ENCODE data around the gene C6orf120. TPM values are rescaled to one million over a fixed set of nuclear protein-coding genes. Genes with fewer than 3 reads are reported as not detected.

C6orf120 gene
- total and polyA plus RNA-seq, 2 donors (not counting 1 experiment from before 2014, with no cell fraction given) = 9.7 to 27.1 TPM

DNA sequence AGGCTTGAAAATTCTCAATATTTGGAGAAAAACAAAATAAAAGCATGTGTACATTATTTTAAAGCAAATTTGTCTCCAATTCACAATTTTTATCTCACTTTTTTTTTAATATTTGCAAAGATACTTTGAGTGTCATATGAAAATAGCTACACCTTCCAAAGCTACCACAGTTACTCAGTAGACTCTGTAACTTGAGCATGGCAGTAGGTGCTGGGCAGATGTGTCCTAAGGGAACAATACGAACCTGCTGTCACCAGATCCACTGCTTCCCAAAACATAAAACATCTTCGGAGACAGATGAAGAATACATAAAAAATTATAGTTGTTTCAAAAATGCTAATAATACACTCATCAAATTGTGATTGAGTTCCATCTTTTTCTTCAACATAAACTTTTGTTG is 10.7 kb upstream of the C6orf120 start:
- CTCF ChIA-PET = interaction anchor here (0.9 kb wide), 1 partner anchor 62 kb away, joined by 3 read pairs; no protein-coding TSS in a partner anchor
- no CpG with 5 or more reads among the region's 2 CpGs for WGBS (ENCODE audit: insufficient coverage)
- no peaks in the 10 kb centered on the region for H3K27me3 ChIP-seq (replicated peaks in 1 of 4; ENCODE audit: control extremely low read depth in 1 of 4, control insufficient read depth in 3 of 4, insufficient read depth in 4 of 4, low read length in 3 of 4)
- peaks cover 7 to 15% of the 10 kb centered on the region in 2 experiments for H3K36me3 ChIP-seq (replicated peaks in 1 of 2; ENCODE audit: control extremely low read depth in 1 of 2, control insufficient read depth in 1 of 2, extremely low read depth in 1 of 2, insufficient read depth in 2 of 2, low read length in 1 of 2)
- no peaks in the 10 kb centered on the region for H4K20me1 ChIP-seq (ENCODE audit: control insufficient read depth, insufficient read depth, low read length, poor library complexity, severe bottlenecking)
- H3K4me2 ChIP-seq (replicated peaks; ENCODE audit: low read depth, low read length, poor library complexity, severe bottlenecking) = no peak overlapping the region
- no peak overlapping the region for H3K27ac ChIP-seq (ENCODE audit: low read length in 2 of 2)
- Mint-ChIP-seq H3K4me1 (peaks cover 4% of the 10 kb centered on the region), H3K27ac (no peak overlapping the region), H3K9me3 (ENCODE audit: insufficient read depth) (peaks cover 3% of the 10 kb centered on the region), H3K4me3 (no peak overlapping the region), H3K27me3 (no peaks in the 10 kb centered on the region)
- intact Hi-C loops (cut with micrococcal nuclease) = no loop called here
- H3K9me3 ChIP-seq (ENCODE audit: control extremely low read depth in 1 of 3, control insufficient read depth in 2 of 3, insufficient read depth in 1 of 3, low read length in 2 of 3) = peaks cover 3 to 26% (median 13%) of the 10 kb centered on the region in 3 donors
- H3K4me1 ChIP-seq (ENCODE audit: control insufficient read depth in 2 of 2, insufficient read depth in 2 of 2, low read length in 2 of 2) = no peaks in the 10 kb centered on the region
- TF ChIP-seq EZH2 (IDR thresholded peaks at IDR 0.05; ENCODE audit: borderline replicate concordance, insufficient read depth, low read depth, low read length, poor library complexity, severe bottlenecking) = no peak
- TF ChIP-seq, protein P1, sequence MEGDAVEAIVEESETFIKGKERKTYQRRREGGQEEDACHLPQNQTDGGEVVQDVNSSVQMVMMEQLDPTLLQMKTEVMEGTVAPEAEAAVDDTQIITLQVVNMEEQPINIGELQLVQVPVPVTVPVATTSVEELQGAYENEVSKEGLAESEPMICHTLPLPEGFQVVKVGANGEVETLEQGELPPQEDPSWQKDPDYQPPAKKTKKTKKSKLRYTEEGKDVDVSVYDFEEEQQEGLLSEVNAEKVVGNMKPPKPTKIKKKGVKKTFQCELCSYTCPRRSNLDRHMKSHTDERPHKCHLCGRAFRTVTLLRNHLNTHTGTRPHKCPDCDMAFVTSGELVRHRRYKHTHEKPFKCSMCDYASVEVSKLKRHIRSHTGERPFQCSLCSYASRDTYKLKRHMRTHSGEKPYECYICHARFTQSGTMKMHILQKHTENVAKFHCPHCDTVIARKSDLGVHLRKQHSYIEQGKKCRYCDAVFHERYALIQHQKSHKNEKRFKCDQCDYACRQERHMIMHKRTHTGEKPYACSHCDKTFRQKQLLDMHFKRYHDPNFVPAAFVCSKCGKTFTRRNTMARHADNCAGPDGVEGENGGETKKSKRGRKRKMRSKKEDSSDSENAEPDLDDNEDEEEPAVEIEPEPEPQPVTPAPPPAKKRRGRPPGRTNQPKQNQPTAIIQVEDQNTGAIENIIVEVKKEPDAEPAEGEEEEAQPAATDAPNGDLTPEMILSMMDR (IDR thresholded peaks at IDR 0.05) = no peak
- H3K9ac ChIP-seq (ENCODE audit: low read length) = no peak overlapping the region
- POLR2A ChIA-PET = no interaction called here
- DNase-seq = no peak
- ATAC-seq (ENCODE audit: low read depth) = no peak
- no peak overlapping the region for H2AFZ ChIP-seq (ENCODE audit: insufficient read depth, low read depth, low read length, poor library complexity, severe bottlenecking)
- no peak overlapping the region for H3K4me3 ChIP-seq (ENCODE audit: control extremely low read depth in 1 of 5, extremely low read depth in 1 of 5, insufficient read depth in 1 of 5, low read depth in 2 of 5, low read length in 4 of 5)
- peaks cover 28% of the 10 kb centered on the region for H3K79me2 ChIP-seq (ENCODE audit: control insufficient read depth, insufficient read depth, low read length)

DNA sequence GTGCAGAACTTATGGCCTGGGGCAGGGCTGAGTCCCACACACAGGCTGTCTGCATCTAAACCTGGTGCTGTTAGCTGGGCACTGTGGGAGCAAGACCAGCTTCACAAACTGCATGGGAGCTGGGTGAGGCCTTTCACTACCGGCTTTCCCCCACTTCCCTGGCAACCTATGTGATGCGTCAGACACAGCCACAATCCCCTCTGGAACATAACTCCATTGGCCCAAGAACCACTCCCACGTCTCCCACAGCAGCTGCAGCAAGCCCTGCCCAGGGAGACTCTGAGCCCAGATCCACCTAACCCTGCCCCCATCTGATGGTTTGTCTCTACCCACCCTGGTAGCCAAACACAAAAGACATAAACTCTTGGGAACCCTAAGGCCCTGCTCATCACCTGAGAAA is 9.4 kb upstream of the C6orf120 start:
- Histone ChIP-seq H2AFZ (ENCODE audit: insufficient read depth, low read depth, low read length, poor library complexity, severe bottlenecking) (no peak overlapping the region), H3K9ac (ENCODE audit: low read length) (no peak overlapping the region), H3K79me2 (ENCODE audit: control insufficient read depth, insufficient read depth, low read length) (peaks cover 28% of the 10 kb centered on the region), H3K4me2 (replicated peaks; ENCODE audit: low read depth, low read length, poor library complexity, severe bottlenecking) (no peak overlapping the region), H3K36me3 (replicated peaks in 1 of 2; ENCODE audit: control extremely low read depth in 1 of 2, control insufficient read depth in 1 of 2, extremely low read depth in 1 of 2, insufficient read depth in 2 of 2, low read length in 1 of 2) (peaks cover 7 to 9% of the 10 kb centered on the region in 2 experiments), H3K9me3 (ENCODE audit: control extremely low read depth in 1 of 3, control insufficient read depth in 2 of 3, insufficient read depth in 1 of 3, low read length in 2 of 3) (peaks cover 0 to 35% (median 14%) of the 10 kb centered on the region in 3 donors), H3K4me3 (ENCODE audit: control extremely low read depth in 1 of 5, extremely low read depth in 1 of 5, insufficient read depth in 1 of 5, low read depth in 2 of 5, low read length in 4 of 5) (no peak overlapping the region), H3K27ac (ENCODE audit: low read length in 2 of 2) (no peak overlapping the region), H3K4me1 (ENCODE audit: control insufficient read depth in 2 of 2, insufficient read depth in 2 of 2, low read length in 2 of 2) (no peaks in the 10 kb centered on the region), H3K27me3 (replicated peaks in 1 of 4; ENCODE audit: control extremely low read depth in 1 of 4, control insufficient read depth in 3 of 4, insufficient read depth in 4 of 4, low read length in 3 of 4) (no peaks in the 10 kb centered on the region), H4K20me1 (ENCODE audit: control insufficient read depth, insufficient read depth, low read length, poor library complexity, severe bottlenecking) (no peaks in the 10 kb centered on the region)
- Mint-ChIP-seq H3K4me1 (peaks cover 4% of the 10 kb centered on the region), H3K9me3 (ENCODE audit: insufficient read depth) (peaks cover 3% of the 10 kb centered on the region), H3K27ac (no peak overlapping the region), H3K4me3 (no peak overlapping the region), H3K27me3 (no peaks in the 10 kb centered on the region)
- 95% methylated on average over 3 of the region's 3 CpGs for WGBS (ENCODE audit: insufficient coverage)
- POLR2A ChIA-PET = no interaction called here
- ATAC-seq (ENCODE audit: low read depth) (no peak), DNase-seq (no peak)
- TF ChIP-seq, protein P1 (IDR thresholded peaks at IDR 0.05) = no peak
- TF ChIP-seq EZH2 (IDR thresholded peaks at IDR 0.05; ENCODE audit: borderline replicate concordance, insufficient read depth, low read depth, low read length, poor library complexity, severe bottlenecking) = no peak
- intact Hi-C loops (cut with micrococcal nuclease) = no loop called here
- CTCF ChIA-PET = no interaction called here

All from B cell (primary cell).